LNCAP (cell line): Measurements from ENCODE around the gene CNST.

Experiments
- TF ChIP-seq, protein P1 (sequence below): fragments of 450-650 bp; IDR thresholded peaks from 2 replicates; pipeline ENCODE4 v1.5.1; 2017; ENCODE audit warnings: mild to moderate bottlenecking

CNST gene

DNA sequence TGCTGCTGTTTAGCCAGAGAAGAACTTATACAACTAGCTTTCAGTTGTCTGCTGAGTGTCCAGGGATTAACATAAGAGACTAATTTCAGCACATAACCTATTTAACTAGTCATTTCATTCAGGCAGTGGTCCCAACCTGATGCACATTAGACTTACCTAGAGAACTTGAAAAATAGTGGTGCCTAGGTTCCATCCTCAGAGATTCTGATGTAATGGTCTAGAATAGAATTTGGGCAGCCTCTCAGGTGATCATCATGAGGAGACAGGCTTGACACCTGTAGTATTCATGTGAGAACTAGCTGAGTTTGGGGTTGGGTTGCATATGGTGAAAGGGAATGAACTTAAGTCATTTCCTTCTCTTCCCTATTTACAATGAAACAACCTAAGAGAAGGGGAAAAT, 24.8 kb downstream of the CNST start:
- TF ChIP-seq, protein P1, sequence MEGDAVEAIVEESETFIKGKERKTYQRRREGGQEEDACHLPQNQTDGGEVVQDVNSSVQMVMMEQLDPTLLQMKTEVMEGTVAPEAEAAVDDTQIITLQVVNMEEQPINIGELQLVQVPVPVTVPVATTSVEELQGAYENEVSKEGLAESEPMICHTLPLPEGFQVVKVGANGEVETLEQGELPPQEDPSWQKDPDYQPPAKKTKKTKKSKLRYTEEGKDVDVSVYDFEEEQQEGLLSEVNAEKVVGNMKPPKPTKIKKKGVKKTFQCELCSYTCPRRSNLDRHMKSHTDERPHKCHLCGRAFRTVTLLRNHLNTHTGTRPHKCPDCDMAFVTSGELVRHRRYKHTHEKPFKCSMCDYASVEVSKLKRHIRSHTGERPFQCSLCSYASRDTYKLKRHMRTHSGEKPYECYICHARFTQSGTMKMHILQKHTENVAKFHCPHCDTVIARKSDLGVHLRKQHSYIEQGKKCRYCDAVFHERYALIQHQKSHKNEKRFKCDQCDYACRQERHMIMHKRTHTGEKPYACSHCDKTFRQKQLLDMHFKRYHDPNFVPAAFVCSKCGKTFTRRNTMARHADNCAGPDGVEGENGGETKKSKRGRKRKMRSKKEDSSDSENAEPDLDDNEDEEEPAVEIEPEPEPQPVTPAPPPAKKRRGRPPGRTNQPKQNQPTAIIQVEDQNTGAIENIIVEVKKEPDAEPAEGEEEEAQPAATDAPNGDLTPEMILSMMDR: no peak

DNA sequence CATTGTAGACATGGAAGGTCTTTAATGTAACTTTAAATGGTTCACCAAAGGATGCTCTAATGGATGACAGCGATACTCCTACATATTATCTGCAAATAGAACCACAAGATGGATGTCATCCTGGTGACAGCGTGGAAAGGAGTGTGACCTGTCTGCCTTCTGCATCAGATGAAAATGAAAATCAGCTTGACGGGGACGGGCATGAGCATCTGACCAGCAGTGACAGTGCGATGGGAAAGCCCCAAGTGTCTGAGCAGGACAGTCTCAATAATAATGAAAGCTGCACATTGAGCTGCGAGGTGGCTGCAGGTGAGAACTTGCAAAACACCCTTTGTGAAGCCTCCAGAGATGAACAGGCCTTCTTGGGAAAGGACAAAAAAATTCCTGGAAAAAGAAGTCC, 25.2 kb downstream of the CNST start:
- TF ChIP-seq, protein P1: no peak

DNA sequence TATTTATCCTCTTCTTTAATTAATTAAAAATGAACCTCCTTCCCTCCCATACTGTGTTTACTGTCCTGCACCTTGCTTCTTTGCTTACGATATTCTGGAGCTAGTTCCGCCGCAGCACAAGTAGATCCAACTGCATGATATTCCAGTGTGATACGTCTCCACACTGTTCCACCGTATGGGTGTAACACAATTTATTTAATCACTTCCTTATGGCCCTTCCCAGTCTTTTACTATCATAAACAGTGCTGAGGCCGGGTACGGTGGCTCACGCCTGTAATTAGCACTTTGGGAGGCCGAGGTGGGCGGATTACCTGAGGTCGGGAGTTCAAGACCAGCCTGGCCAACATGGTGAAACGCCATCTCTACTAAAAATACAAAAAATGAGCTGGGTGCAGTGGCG, 25.7 kb downstream of the CNST start:
- TF ChIP-seq, protein P1: no peak

DNA sequence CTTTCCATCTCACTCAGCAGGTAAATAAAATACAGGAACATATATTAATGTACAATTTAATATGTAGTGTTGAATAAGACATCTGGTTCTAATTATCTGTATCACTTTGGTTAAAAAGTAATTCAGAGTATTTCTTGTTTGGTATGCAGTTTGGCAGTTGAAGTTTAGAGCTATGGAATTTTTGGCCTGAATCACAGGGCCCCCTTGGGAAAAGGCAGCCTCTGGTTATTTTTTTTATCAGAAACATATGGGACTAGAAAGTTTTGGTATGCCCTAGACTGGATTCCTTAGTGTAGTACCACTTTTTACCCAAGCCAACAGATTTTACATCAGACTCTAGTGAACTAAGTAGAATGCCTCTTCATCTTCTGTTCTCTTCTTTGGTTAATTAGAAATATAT, 26.4 kb downstream of the CNST start:
- TF ChIP-seq, protein P1: no peak

- TF ChIP-seq, protein P1: no peak
Measured at GRCh38 chr1:246595146-246595545, 28.9 kb downstream of the CNST start.

GRCh38 chr1:246597340-246597739, 31.1 kb downstream of the CNST start:
- TF ChIP-seq, protein P1: no peak

DNA sequence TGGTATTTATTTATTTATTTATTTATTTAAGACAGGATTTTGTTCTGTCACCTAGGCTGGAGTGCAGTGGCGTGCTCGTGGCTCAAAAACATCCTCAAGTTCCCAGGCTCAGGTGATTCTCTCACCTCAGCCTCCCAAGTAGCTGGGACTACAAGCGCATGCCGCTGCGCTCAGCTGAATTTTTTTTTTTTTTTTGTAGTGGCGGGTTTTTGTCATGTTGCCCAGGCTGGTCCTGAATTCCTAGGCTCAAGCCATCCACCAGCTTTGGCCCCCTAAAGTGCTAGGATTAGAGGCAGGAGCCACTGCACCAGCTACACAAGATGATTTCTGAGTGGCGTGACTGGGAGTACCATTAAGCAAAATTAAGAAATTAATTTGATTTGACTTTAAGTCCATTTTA, 31.7 kb downstream of the CNST start:
- TF ChIP-seq, protein P1: no peak

- TF ChIP-seq, protein P1: no peak
Measured at GRCh38 chr1:246599315-246599714, 33.1 kb downstream of the CNST start.
